DOHH2 (cell line): ENCODE data around the gene GREB1L.

ENCODE experiments used
- H3F3A ChIP-seq: fragments of 200-600 bp; sonication (generic), shearing (Covaris generic); 2 replicates; pipeline ENCODE4 v1.6.0; 2016; ENCODE audit warnings: antibody characterized with exemption, mild to moderate bottlenecking; ENCODE audit not compliant: control insufficient read depth, insufficient read depth
- H3K27ac ChIP-seq: fragments of 200-600 bp; sonication (generic); 2 replicates; pipeline ENCODE4 v1.5.1; 2014; ENCODE audit warnings: low read depth, mild to moderate bottlenecking, low read length, moderate library complexity
- H3K27me3 ChIP-seq: fragments of 200-600 bp; sonication (generic); 2 replicates; pipeline ENCODE4 v1.6.1; 2014; ENCODE audit warnings: mild to moderate bottlenecking, low read length, mixed read lengths; ENCODE audit not compliant: control insufficient read depth
- H3K36me3 ChIP-seq: fragments of 200-600 bp; sonication (generic); 2 replicates; pipeline ENCODE4 v1.6.1; 2014; ENCODE audit warnings: mild to moderate bottlenecking, low read length, moderate library complexity, mixed read lengths; ENCODE audit not compliant: control insufficient read depth
- H3K4me1 ChIP-seq: fragments of 200-600 bp; sonication (generic); 2 replicates; pipeline ENCODE4 v1.6.1; 2014; ENCODE audit warnings: mild to moderate bottlenecking, low read length, mixed read lengths; ENCODE audit not compliant: control insufficient read depth
- H3K4me2 ChIP-seq: fragments of 200-600 bp; sonication (generic); 2 replicates; pipeline ENCODE4 v1.6.0; 2014; ENCODE audit warnings: mild to moderate bottlenecking, low read length, moderate library complexity
- H3K4me3 ChIP-seq: fragments of 200-600 bp; sonication (generic); 2 replicates; pipeline ENCODE4 v1.5.1; 2014; ENCODE audit warnings: mild to moderate bottlenecking, low read length, mixed read lengths
- H3K79me2 ChIP-seq: fragments of 200-600 bp; sonication (generic); 2 replicates; pipeline ENCODE4 v1.6.1; 2014; ENCODE audit warnings: mild to moderate bottlenecking, low read length, mixed read lengths; ENCODE audit not compliant: control insufficient read depth
- H3K9me2 ChIP-seq: fragments of 200-600 bp; sonication (generic); replicated peaks from 2 replicates; pipeline ENCODE4 v1.6.1; 2014; ENCODE audit warnings: mild to moderate bottlenecking, low read length, mixed read lengths; ENCODE audit not compliant: control insufficient read depth
- H3K9me3 ChIP-seq: fragments of 200-600 bp; sonication (generic); 2 replicates; pipeline ENCODE4 v1.6.1; 2014; ENCODE audit warnings: antibody characterized with exemption, low read length, mixed read lengths; ENCODE audit not compliant: control insufficient read depth, insufficient read depth
- H4K20me1 ChIP-seq: fragments of 200-600 bp; sonication (generic); 2 replicates; pipeline ENCODE4 v1.6.0; 2014; ENCODE audit warnings: low read depth, mild to moderate bottlenecking, antibody characterized with exemption, low read length, moderate library complexity; ENCODE audit not compliant: control insufficient read depth, insufficient read depth
- EZH2phosphoT487 ChIP-seq: fragments of 200-600 bp; sonication (generic); IDR thresholded peaks from 2 replicates; pipeline ENCODE4 v1.6.1; 2017; ENCODE audit warnings: borderline replicate concordance, mild to moderate bottlenecking, antibody characterized with exemption, low read length, moderate library complexity, mixed read lengths
- TF ChIP-seq, protein P1 (sequence below): fragments of 200-600 bp; sonication (generic); IDR thresholded peaks from one replicate; pipeline ENCODE4 v1.5.1; 2014; ENCODE audit warnings: antibody characterized with exemption, mild to moderate bottlenecking, low read depth, low read length; ENCODE audit not compliant: poor library complexity, severe bottlenecking

GREB1L gene

DNA sequence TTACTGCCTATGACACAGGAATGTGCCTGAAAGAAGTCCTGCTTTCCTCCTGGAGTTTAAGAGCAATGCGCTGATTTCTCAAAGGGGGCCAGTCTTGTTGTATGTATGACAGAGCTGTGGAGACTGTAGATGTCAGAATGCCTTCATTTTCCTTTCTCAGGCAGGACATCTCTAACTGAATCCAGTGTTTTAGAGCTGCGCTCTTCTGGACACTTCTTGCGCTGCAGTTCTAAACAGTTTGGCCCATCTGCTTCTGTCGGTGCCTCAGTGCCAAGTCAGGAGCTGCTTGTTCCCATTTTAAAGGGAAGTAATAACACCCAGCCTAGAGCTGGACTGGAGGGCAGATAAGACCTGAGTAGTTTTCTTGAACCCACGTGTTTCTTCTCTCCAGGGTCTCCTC, 267.0 kb downstream of the GREB1L start:
- no peaks in the 10 kb centered on the region for H3K79me2 ChIP-seq
- H3F3A ChIP-seq = no peaks in the 10 kb centered on the region
- no peaks in the 10 kb centered on the region for H3K4me1 ChIP-seq
- no peaks in the 10 kb centered on the region for H4K20me1 ChIP-seq
- H3K9me2 ChIP-seq = no peaks in the 10 kb centered on the region
- H3K9me3 ChIP-seq = no peaks in the 10 kb centered on the region
- no peaks in the 10 kb centered on the region for H3K36me3 ChIP-seq
- no peaks in the 10 kb centered on the region for H3K27me3 ChIP-seq
- no peak overlapping the region for H3K4me2 ChIP-seq
- no peak for TF ChIP-seq EZH2phosphoT487
- TF ChIP-seq, protein P1, sequence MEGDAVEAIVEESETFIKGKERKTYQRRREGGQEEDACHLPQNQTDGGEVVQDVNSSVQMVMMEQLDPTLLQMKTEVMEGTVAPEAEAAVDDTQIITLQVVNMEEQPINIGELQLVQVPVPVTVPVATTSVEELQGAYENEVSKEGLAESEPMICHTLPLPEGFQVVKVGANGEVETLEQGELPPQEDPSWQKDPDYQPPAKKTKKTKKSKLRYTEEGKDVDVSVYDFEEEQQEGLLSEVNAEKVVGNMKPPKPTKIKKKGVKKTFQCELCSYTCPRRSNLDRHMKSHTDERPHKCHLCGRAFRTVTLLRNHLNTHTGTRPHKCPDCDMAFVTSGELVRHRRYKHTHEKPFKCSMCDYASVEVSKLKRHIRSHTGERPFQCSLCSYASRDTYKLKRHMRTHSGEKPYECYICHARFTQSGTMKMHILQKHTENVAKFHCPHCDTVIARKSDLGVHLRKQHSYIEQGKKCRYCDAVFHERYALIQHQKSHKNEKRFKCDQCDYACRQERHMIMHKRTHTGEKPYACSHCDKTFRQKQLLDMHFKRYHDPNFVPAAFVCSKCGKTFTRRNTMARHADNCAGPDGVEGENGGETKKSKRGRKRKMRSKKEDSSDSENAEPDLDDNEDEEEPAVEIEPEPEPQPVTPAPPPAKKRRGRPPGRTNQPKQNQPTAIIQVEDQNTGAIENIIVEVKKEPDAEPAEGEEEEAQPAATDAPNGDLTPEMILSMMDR = no peak
- no peak overlapping the region for H3K27ac ChIP-seq
- H3K4me3 ChIP-seq = no peak overlapping the region

DNA sequence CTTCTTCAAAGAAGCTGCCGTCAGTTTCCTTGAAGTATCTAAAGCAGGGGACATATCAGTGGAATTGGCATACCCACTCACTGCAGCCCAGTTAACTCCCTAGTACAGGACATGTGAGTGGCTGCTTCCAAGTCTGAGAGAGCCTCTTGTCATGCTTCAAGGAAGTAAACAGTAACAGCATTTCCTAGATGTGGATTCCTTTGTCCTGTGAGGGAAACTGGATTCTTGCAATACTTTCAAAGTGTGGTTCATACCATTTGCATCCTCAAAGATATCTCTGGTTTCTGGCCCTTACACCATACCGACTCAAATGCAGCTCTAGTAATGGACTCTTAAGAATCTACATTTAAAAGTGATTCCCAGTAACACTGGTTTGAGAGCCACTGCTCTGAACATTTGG, 271.3 kb downstream of the GREB1L start:
- Histone ChIP-seq H3K36me3 (no peaks in the 10 kb centered on the region), H4K20me1 (no peaks in the 10 kb centered on the region), H3K4me3 (no peak overlapping the region), H3K9me2 (no peaks in the 10 kb centered on the region), H3K4me1 (no peaks in the 10 kb centered on the region), H3K27me3 (no peaks in the 10 kb centered on the region), H3K79me2 (no peaks in the 10 kb centered on the region), H3K27ac (no peak overlapping the region), H3K9me3 (no peaks in the 10 kb centered on the region), H3K4me2 (no peak overlapping the region), H3F3A (no peaks in the 10 kb centered on the region)
- TF ChIP-seq, protein P1 = no peak
- no peak for TF ChIP-seq EZH2phosphoT487

DNA sequence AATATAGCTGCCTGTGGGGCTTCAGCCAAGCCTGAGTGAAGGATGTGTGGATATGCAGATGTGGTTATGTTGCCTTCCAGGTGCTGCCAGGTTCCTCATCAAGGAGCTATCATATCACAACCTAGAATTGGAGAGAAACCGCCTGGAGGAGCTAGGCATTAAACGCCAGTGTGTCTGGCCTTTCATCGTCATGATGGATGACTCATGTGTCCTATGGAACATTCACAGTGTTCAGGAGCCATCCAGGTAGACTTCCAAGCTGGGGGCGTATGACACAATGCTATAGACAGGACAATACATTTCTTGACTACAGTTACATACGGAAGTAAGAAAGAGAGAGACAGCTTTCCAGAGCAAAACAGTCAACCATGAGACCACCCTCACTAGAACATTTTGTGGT, 271.7 kb downstream of the GREB1L start:
- Histone ChIP-seq H3K4me1 (no peaks in the 10 kb centered on the region), H3K4me2 (no peak overlapping the region), H3F3A (no peaks in the 10 kb centered on the region), H3K27ac (no peak overlapping the region), H3K4me3 (no peak overlapping the region), H3K79me2 (no peaks in the 10 kb centered on the region), H3K9me3 (no peaks in the 10 kb centered on the region), H3K9me2 (no peaks in the 10 kb centered on the region), H3K27me3 (no peaks in the 10 kb centered on the region), H4K20me1 (no peaks in the 10 kb centered on the region), H3K36me3 (no peaks in the 10 kb centered on the region)
- TF ChIP-seq EZH2phosphoT487 = no peak
- TF ChIP-seq, protein P1 = no peak

DNA sequence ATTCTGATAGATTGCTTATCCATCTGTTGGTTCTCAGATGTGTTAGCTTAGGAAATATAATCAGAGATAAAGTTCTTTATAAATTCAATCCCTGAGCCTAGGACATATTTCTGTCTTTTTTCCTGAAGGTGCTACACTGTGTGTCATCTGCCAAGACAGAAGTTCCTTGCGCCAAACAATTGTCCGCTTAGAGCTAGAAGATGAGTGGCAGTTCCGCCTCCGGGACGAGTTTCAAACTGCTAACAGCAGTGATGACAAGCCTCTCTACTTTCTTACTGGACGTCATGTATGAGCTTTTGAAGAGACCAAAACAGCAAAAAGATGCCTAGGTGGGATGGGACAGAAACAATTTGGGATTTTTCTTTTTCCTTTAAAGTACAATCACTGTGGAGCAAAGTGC, 280.5 kb downstream of the GREB1L start:
- peaks cover 35% of the 10 kb centered on the region for H3K36me3 ChIP-seq
- H3K4me3 ChIP-seq = no peak overlapping the region
- no peaks in the 10 kb centered on the region for H3K4me1 ChIP-seq
- no peak overlapping the region for H3K4me2 ChIP-seq
- 0 out of 2 replicates have a peak, but pooled peaks cover 4% of the 10 kb centered on the region for H3F3A ChIP-seq
- H4K20me1 ChIP-seq = no peaks in the 10 kb centered on the region
- H3K27me3 ChIP-seq = no peaks in the 10 kb centered on the region
- H3K27ac ChIP-seq = no peak overlapping the region
- TF ChIP-seq EZH2phosphoT487 = no peak
- no peaks in the 10 kb centered on the region for H3K9me3 ChIP-seq
- H3K9me2 ChIP-seq = no peaks in the 10 kb centered on the region
- H3K79me2 ChIP-seq = no peaks in the 10 kb centered on the region
